T1000 (cell line): ENCODE measurements around the gene RNF141.

Experiments
- DNase-seq: peaks from one replicate; lab custom pipeline; 2025; ENCODE audit warnings: mixed read lengths; lab: John Stamatoyannopoulos, UW

RNF141 gene

DNA sequence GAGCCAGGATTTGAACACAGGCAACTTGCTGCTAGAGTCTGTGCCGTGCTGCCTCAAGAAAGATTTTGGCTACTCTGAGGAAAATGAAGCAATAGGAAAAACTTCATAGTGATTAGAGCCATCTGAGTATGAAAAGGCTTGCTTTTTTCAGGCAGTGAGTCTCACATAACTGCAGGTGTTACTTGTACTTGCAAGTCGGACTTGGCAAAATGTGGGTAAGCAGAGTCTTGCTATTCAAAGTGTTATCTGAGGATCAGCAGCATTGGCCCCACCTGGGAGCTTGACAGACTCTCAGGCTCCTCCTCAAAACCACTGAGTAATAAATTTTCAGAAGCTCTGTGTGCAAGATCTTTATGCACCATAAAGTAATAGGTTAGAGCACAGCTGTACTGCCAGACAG, 18.1 kb downstream of the RNF141 start:
- no peak for DNase-seq

- DNase-seq: no peak
Measured at GRCh38 chr11:10522276-10522675, 18.7 kb downstream of the RNF141 start.

DNA sequence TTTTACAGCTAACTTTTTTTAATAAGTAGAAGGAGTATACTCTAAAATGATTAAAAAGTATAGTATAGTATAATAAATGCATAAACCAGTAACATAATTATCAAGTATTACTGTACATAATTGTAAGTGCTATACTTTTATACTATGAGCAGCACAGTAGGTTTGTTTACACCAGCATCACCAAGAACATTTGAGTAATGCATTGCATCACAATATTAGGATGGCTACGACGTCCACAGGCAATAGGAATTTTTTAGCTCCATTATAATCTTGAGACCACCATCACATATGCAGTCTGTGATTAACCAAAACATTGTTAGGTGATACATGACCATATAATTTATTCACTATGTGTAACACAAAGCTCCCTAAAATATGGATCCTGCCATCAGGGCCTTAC, 20.4 kb downstream of the RNF141 start:
- DNase-seq: no peak

DNA sequence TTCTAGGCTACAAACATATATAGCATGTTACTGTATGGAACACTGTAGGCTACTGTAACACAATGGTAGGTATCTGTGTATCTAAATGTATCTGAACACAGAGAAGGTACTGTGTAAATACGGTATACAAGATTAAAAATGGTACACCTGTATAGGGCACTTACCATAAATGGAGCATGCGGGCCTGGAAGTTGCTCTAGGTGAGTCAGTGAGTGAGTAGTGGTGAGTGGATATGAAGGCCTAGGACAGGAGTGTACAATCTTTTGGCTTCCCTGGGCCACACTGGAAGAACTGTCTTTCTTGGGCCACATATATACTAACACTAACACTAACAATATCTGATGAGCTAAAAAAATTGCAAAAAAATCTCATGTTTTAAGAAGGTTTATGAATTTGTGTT, 21.4 kb downstream of the RNF141 start:
- no peak for DNase-seq

GRCh38 chr11:10518891-10519290, 22.1 kb downstream of the RNF141 start:
- no peak for DNase-seq

- no peak for DNase-seq
Measured at GRCh38 chr11:10518123-10518522, 22.9 kb downstream of the RNF141 start.

DNA sequence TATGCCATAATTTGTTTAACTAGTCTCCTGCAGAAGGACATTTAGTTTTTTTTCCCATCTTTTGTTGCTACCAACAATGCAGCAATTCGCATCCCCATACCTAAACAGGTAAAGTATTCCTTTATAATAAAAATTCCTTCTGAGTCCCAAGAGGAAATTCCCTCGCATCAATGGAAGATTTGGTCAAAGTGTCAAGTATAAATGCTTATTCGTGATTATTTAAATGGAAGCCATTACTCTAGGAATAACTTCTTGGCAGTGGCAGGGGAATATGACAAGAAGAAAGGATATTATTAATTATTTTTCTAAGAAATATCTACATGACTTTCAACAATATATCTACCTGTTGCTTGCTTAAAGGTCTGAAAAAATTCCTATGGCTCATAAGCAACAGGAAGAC, 25.6 kb downstream of the RNF141 start:
- no peak for DNase-seq

- no peak for DNase-seq
Measured at GRCh38 chr11:10514709-10515108, 26.3 kb downstream of the RNF141 start.

DNA sequence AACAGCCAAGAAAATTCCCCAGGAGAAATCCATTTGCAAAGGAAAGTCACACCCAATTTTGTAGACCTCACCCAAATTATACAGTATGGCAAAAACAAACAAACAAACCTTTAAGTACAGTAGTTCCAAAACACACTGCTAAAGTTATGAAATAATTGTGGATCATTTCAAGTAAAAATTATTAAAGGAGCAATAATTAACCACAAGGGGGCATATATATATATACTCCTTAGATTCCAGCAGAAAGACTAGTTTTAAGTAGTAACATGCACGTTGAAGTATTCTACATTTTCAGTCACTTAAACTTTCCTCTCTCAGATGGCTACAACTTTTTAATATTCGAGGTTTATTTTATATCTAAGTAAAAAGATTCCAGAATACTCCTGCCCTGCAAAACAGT, 26.8 kb downstream of the RNF141 start:
- DNase-seq: no peak

DNA sequence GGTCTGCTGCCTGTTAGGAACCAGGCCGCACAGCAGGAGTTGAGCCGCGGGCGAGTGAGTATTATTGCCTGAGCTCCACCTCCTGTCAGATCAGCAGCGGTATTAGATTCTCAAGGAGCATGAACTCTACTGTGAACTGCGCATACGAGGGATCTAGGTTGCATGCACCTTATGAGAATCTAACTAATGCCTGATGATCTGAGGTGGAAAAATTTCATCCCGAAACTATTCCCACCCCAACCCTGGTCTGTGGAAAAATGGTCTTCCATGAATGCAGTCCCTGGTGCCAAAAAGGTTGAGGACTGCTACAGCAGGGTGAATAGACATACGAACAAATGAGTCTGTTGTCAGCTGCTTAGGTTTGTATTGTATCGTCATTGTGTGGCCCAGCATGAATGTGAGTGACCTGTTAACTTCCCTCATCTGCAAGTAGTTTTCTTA, 29.8 kb downstream of the RNF141 start:
- DNase-seq: no peak

DNA sequence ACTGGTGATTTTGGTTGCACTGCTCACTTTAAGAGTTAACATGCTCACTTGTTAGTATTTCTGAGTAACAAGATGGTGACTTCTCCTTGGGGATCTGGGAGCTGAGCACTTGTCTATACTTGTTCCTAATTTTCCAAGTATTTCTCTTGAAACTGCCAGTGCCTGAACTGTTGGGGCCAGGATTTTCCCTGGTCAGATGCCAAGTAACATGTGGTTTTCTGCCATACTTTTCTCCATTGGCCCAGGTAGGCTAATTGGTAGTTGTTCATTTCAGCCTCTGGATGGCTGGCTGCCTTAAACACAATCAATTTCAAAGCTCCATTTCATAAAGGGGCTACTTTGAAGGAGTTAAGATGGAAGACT, 35.0 kb downstream of the RNF141 start:
- no peak for DNase-seq

GRCh38 chr11:10505278-10506007, 35.5 kb downstream of the RNF141 start:
- DNase-seq: no peak

- no peak for DNase-seq
Measured at GRCh38 chr11:10504490-10504889, 36.5 kb downstream of the RNF141 start.

DNA sequence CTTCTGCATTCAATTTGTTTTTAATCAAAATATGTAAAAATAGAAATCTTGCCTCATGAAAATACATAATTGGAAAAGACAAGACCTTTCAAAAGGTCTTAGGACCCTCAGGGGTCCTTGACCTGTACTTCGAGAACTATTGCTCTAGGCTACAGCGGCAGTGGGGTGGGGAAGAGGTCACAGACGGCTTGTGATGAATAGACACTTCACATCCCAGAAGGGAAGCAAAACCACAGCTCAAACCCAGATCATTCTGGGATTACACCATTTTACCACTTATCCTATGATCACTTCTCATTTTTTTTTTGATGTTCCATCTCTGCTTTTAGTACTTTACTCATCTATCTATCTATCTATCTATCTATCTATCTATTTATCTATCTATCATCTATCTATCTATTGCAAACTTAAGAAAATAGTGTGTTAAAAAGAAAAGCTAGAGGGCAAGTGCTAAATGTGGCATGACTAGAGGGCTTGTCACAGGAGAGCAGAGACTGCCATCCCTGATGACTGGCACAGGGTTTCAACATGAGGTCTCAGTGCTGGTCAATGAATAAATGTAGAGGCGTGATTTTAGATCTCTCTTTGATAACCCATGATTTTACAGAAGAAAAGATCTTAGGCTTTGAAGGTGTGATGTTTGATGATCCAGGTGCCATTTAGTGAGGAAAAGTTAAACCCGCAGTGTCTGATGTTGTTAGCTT, 37.1 kb downstream of the RNF141 start:
- no peak for DNase-seq

GRCh38 chr11:10503221-10503620, 37.8 kb downstream of the RNF141 start:
- no peak for DNase-seq

GRCh38 chr11:10502770-10503169, 38.2 kb downstream of the RNF141 start:
- no peak for DNase-seq

DNA sequence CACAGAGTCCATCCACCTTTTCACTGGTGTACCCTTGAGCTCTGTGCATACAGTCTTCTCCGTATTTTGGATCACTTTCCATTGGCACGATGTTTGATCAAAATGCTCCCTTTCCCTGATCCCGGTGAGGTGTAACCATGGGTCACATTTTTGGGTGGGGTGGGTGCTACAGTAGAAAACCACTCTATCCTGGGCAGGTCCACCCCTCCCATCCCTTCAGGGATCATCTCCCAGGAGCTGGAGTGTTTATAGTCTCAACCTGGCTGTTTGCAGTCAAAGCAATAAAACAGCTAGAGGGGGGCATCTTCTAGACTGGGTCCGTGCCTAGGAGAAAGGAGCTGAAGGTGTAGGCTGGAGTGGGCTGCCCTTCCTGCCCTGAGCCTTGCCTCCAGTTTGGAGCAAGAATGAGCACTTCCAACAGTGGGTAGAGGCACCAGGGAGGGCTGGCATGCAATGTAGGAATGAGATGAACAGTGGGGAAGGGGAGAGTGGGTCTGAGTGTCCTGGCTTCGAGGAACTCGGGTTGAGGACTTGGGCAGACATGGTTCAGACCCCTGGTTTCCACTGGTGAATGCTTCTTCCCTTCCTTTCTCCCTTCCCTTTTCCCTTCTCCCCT, 38.8 kb downstream of the RNF141 start:
- no peak for DNase-seq

DNA sequence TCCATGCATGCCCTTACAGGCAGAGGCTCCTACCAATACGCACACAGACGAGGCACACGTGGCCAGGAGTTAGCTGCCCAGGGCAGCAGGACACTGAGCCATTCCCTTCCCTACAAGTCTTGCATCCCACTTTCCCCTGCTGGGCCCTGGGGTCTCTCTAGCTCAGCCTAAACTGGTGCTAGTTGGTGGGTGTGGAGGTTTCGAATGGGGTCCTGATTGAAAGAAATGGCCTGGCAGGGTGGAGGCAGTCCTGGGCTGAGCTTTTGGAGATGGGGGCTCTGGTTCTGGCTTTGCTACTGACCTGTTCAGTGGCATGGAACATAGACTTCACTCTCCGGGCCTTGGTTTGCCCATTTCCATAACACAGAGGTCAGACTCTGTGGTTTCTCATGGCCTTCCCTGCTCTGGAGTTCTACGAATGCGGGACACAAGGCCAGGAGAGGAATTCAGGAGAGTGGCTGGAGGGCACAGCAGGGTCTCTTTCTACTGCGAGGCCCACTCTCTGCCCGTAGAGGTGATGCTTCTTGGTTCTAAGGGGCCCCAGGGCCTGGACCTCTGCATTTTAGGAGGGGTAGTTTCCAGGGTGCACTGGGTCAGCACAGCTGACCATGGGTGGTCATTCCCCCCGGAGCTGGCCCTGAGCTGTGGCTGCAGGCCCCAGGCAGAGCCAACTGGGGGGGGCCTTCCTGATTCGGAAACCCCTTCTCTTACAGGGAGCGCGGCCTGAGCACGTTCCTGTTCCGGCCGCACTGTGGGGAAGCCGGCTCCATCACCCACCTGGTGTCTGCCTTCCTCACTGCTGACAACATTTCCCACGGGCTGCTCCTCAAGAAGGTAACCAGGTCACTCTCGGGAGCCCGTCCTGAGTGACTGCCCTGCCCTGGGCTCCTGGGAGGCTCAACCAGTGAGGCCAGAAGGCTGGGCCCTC, 40.0 kb downstream of the RNF141 start:
- DNase-seq: no peak

GRCh38 chr11:10499874-10500601, 40.9 kb downstream of the RNF141 start:
- DNase-seq: no peak

DNA sequence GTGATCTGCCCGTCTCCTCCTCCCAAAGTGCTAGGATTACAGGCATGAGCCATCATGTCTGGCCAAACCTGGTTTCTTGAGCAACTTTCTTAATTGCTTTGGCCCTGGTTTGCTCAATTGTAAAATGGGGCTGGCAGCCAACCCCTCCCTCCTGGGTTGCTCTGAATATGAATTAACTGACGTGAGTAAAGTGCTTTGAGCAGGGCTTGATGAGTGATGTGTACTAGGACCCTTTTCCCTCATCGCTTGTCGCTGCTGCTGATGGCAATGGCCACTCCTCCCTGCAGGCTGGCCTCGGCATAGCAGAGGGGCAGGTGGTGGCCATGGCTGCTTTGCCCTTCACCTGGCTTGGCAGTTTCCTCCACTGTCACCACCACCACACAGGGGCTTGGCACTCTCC, 41.5 kb downstream of the RNF141 start:
- no peak for DNase-seq

- no peak for DNase-seq
Measured at GRCh38 chr11:10498426-10499250, 42.3 kb downstream of the RNF141 start.
